Activated naive CD4-positive, alpha-beta T cell treated with anti-CD3 and anti-CD28 coated beads, Interleukin-2, amount 50 U/mL, for 72 hours (primary cell): ENCODE results near the gene IP6K3. TPM values are rescaled to one million over a fixed set of nuclear protein-coding genes. Genes with fewer than 3 reads are reported as not detected.

ENCODE experiments used
- ATAC-seq, 2 donors: fragments of 150-1000 bp; cut with Tn5 transposase; 2 replicates each; pipeline ENCODE4 v1.10.0; 2021; ENCODE audit warnings: mild to moderate bottlenecking in 2 of 2, moderate library complexity in 2 of 2
- DNase-seq, 2 donors: peaks; one replicate each; pipeline ENCODE4 v3.0.0; 2021 to 2022; ENCODE audit warnings: low spot score in 2 of 2
- H3K27ac Mint-ChIP-seq, 2 donors: one replicate each; pipeline ENCODE4 v1.8.0; 2022; ENCODE audit warnings: mild to moderate bottlenecking in 2 of 2, mixed read lengths in 2 of 2
- H3K36me3 Mint-ChIP-seq, 2 donors: one replicate each; pipeline ENCODE4 v1.8.0; 2022; ENCODE audit warnings: mixed read lengths in 2 of 2
- H3K9me3 Mint-ChIP-seq, 2 donors: one replicate each; pipeline ENCODE4 v1.8.0; 2022; ENCODE audit warnings: mixed read lengths in 2 of 2
- total RNA-seq, 2 donors: library from RNA; stranded (reverse); gene quantifications; one replicate each; pipeline ENCODE4 v1.2.3, GENCODE V29; 2022

IP6K3 gene
- total RNA-seq, 2 donors from 2014 or later: not detected

GRCh38 chr6:33737267-33738026 lies 9.3 kb downstream of the IP6K3 start:
- H3K9me3 Mint-ChIP-seq: no peaks in the 10 kb centered on the region
- no peaks in the 10 kb centered on the region for H3K36me3 Mint-ChIP-seq
- DNase-seq (no peak), ATAC-seq (no peak)
- no peak overlapping the region for H3K27ac Mint-ChIP-seq

GRCh38 chr6:33735216-33735615 lies 11.5 kb downstream of the IP6K3 start:
- no peaks in the 10 kb centered on the region for H3K36me3 Mint-ChIP-seq
- ATAC-seq (no peak), DNase-seq (no peak)
- no peaks in the 10 kb centered on the region for H3K9me3 Mint-ChIP-seq
- H3K27ac Mint-ChIP-seq: no peak overlapping the region

GRCh38 chr6:33733709-33734007 lies 13.0 kb downstream of the IP6K3 start:
- DNase-seq: no peak
- Mint-ChIP-seq H3K27ac (no peak overlapping the region), H3K36me3 (no peaks in the 10 kb centered on the region), H3K9me3 (no peaks in the 10 kb centered on the region)
- no peak for ATAC-seq

- H3K36me3 Mint-ChIP-seq: no peaks in the 10 kb centered on the region
- ATAC-seq: peak in 1 of 2 donors; percentile 16
- no peak for DNase-seq
- peak overlapping the region in 1 of 2 donors; percentile 29 for H3K27ac Mint-ChIP-seq
- H3K9me3 Mint-ChIP-seq: no peaks in the 10 kb centered on the region
Measured at GRCh38 chr6:33732817-33733708, 13.6 kb downstream of the IP6K3 start.

- H3K36me3 Mint-ChIP-seq: no peaks in the 10 kb centered on the region
- DNase-seq: no peak
- H3K9me3 Mint-ChIP-seq: no peaks in the 10 kb centered on the region
- ATAC-seq: no peak
- peak overlapping the region in 1 of 2 donors; percentile 29 for H3K27ac Mint-ChIP-seq
Measured at GRCh38 chr6:33732385-33732784, 14.3 kb downstream of the IP6K3 start.

- Mint-ChIP-seq H3K36me3 (no peaks in the 10 kb centered on the region), H3K27ac (no peak overlapping the region), H3K9me3 (no peaks in the 10 kb centered on the region)
- ATAC-seq (no peak), DNase-seq (no peak)
Measured at GRCh38 chr6:33731751-33732282, 14.9 kb downstream of the IP6K3 start.

GRCh38 chr6:33731035-33731434 lies 15.7 kb downstream of the IP6K3 start:
- no peaks in the 10 kb centered on the region for H3K9me3 Mint-ChIP-seq
- no peak overlapping the region for H3K27ac Mint-ChIP-seq
- no peaks in the 10 kb centered on the region for H3K36me3 Mint-ChIP-seq
- DNase-seq: no peak
- ATAC-seq: no peak

- ATAC-seq: no peak
- Mint-ChIP-seq H3K36me3 (no peaks in the 10 kb centered on the region), H3K9me3 (no peaks in the 10 kb centered on the region), H3K27ac (no peak overlapping the region)
- DNase-seq: no peak
Measured at GRCh38 chr6:33730611-33731010, 16.1 kb downstream of the IP6K3 start.

GRCh38 chr6:33729059-33729458 lies 17.6 kb downstream of the IP6K3 start:
- H3K9me3 Mint-ChIP-seq: no peaks in the 10 kb centered on the region
- no peaks in the 10 kb centered on the region for H3K36me3 Mint-ChIP-seq
- DNase-seq: no peak
- no peak overlapping the region for H3K27ac Mint-ChIP-seq
- ATAC-seq: no peak

- DNase-seq (no peak), ATAC-seq (no peak)
- no peaks in the 10 kb centered on the region for H3K36me3 Mint-ChIP-seq
- no peaks in the 10 kb centered on the region for H3K9me3 Mint-ChIP-seq
- H3K27ac Mint-ChIP-seq: no peak overlapping the region
Measured at GRCh38 chr6:33728438-33728837, 18.3 kb downstream of the IP6K3 start.

- Mint-ChIP-seq H3K36me3 (no peaks in the 10 kb centered on the region), H3K27ac (no peak overlapping the region), H3K9me3 (no peaks in the 10 kb centered on the region)
- ATAC-seq (no peak), DNase-seq (no peak)
Measured at GRCh38 chr6:33727932-33728331, 18.8 kb downstream of the IP6K3 start.

GRCh38 chr6:33727126-33727525 lies 19.6 kb downstream of the IP6K3 start:
- Mint-ChIP-seq H3K27ac (no peak overlapping the region), H3K36me3 (no peaks in the 10 kb centered on the region), H3K9me3 (no peaks in the 10 kb centered on the region)
- no peak for ATAC-seq
- DNase-seq: no peak

- H3K27ac Mint-ChIP-seq: no peak overlapping the region
- DNase-seq (no peak), ATAC-seq (no peak)
- no peaks in the 10 kb centered on the region for H3K9me3 Mint-ChIP-seq
- H3K36me3 Mint-ChIP-seq: no peaks in the 10 kb centered on the region
Measured at GRCh38 chr6:33726696-33727095, 20.0 kb downstream of the IP6K3 start.

GRCh38 chr6:33725891-33726673 lies 20.6 kb downstream of the IP6K3 start:
- DNase-seq (no peak), ATAC-seq (no peak)
- Mint-ChIP-seq H3K9me3 (no peaks in the 10 kb centered on the region), H3K27ac (no peak overlapping the region), H3K36me3 (no peaks in the 10 kb centered on the region)

- ATAC-seq: no peak
- H3K36me3 Mint-ChIP-seq: no peaks in the 10 kb centered on the region
- no peak overlapping the region for H3K27ac Mint-ChIP-seq
- DNase-seq: no peak
- no peaks in the 10 kb centered on the region for H3K9me3 Mint-ChIP-seq
Measured at GRCh38 chr6:33725222-33725621, 21.5 kb downstream of the IP6K3 start.

GRCh38 chr6:33724102-33725023 lies 22.3 kb downstream of the IP6K3 start:
- H3K27ac Mint-ChIP-seq: peak overlapping the region in 1 of 2 donors; percentile 71
- ATAC-seq: peak in 1 of 2 donors; percentile 63
- no peaks in the 10 kb centered on the region for H3K9me3 Mint-ChIP-seq

More at GRCh38 chr6:33724102-33725023, 22.3 kb downstream of the IP6K3 start:
- no peak for DNase-seq
- H3K36me3 Mint-ChIP-seq: no peaks in the 10 kb centered on the region
